ENCODE data around the gene LBHD1. TPM values are rescaled to one million over a fixed set of nuclear protein-coding genes. Genes with fewer than 3 reads are reported as not detected.
"Not testable (repeated sequence)": the region's sequence is repeated elsewhere in the genome, so short reads cannot be mapped to it uniquely, and the experiment has no call there.

The LBHD1 gene
- total RNA-seq, 1 donor, result 7.6 TPM

- Histone ChIP-seq H3K4me2 (ENCODE audit: insufficient read depth, low read length) (peak within 1 kb of the TSS; percentile 98), H4K20me1 (ENCODE audit: insufficient read depth, low read length) (no peaks in the 10 kb centered on the region), H3K27ac (ENCODE audit: low read depth, low read length) (peak within 1 kb of the TSS; percentile 34), H3K27me3 (ENCODE audit: insufficient read depth, low read length) (no peaks in the 10 kb centered on the region), H3K4me3 (ENCODE audit: insufficient read depth, low read length) (peak within 1 kb of the TSS; percentile 75), H3K36me3 (ENCODE audit: insufficient read depth, low read length) (peaks cover 24% of the 10 kb centered on the region), H3K4me1 (ENCODE audit: insufficient read depth, low read length) (peaks cover 29% of the 10 kb centered on the region), H3K79me2 (ENCODE audit: insufficient read depth, low read length) (peaks cover 10% of the 10 kb centered on the region), H2AFZ (ENCODE audit: low read length) (peak within 1 kb of the TSS; percentile 75), H3K9me3 (ENCODE audit: low read depth, low read length) (no peaks in the 10 kb centered on the region)
- DNase-seq (ENCODE audit: insufficient read length, low spot score, missing footprints), result no peak
- no peak for TF ChIP-seq CTCF (IDR thresholded peaks at IDR 0.05; ENCODE audit: extremely low read depth, low read depth, low read length)
These were observed 35.3 kb upstream of the LBHD1 start, which contains the start of the genes BSCL2 and GNG3 for GRCh38 chr11:62707277-62707861. Gene BSCL2 (minus strand): TSS chr11:62707424. CDS start chr11:62707195, 229 bp downstream. Gene GNG3 (plus strand): TSS chr11:62707676. CDS start chr11:62708296, 620 bp downstream.

GRCh38 chr11:62706850-62707247, 34.8 kb upstream of the LBHD1 start:
- Histone ChIP-seq H3K4me3 (ENCODE audit: insufficient read depth, low read length) (peak overlapping the region; percentile 75), H3K27ac (ENCODE audit: low read depth, low read length) (no peak overlapping the region), H3K4me2 (ENCODE audit: insufficient read depth, low read length) (peak overlapping the region; percentile 98), H3K27me3 (ENCODE audit: insufficient read depth, low read length) (no peaks in the 10 kb centered on the region), H3K9me3 (ENCODE audit: low read depth, low read length) (no peaks in the 10 kb centered on the region), H2AFZ (ENCODE audit: low read length) (no peak overlapping the region), H3K4me1 (ENCODE audit: insufficient read depth, low read length) (peaks cover 29% of the 10 kb centered on the region), H4K20me1 (ENCODE audit: insufficient read depth, low read length) (no peaks in the 10 kb centered on the region), H3K36me3 (ENCODE audit: insufficient read depth, low read length) (peaks cover 22% of the 10 kb centered on the region), H3K79me2 (ENCODE audit: insufficient read depth, low read length) (peaks cover 10% of the 10 kb centered on the region)
- no peak for TF ChIP-seq CTCF (IDR thresholded peaks at IDR 0.05; ENCODE audit: extremely low read depth, low read depth, low read length)
- DNase-seq (ENCODE audit: insufficient read length, low spot score, missing footprints), result no peak

GRCh38 chr11:62705880-62706849, 34.1 kb upstream of the LBHD1 start:
- peak; percentile 97 for DNase-seq (ENCODE audit: insufficient read length, low spot score, missing footprints)
- H4K20me1 ChIP-seq (ENCODE audit: insufficient read depth, low read length), result no peaks in the 10 kb centered on the region
- H3K4me3 ChIP-seq (ENCODE audit: insufficient read depth, low read length), result peak overlapping the region; percentile 75
- peaks cover 29% of the 10 kb centered on the region for H3K4me1 ChIP-seq (ENCODE audit: insufficient read depth, low read length)
- TF ChIP-seq CTCF (IDR thresholded peaks at IDR 0.05; ENCODE audit: extremely low read depth, low read depth, low read length), result no peak
- H2AFZ ChIP-seq (ENCODE audit: low read length), result peak overlapping the region; percentile 81
- H3K9me3 ChIP-seq (ENCODE audit: low read depth, low read length), result no peaks in the 10 kb centered on the region
- peaks cover 10% of the 10 kb centered on the region for H3K79me2 ChIP-seq (ENCODE audit: insufficient read depth, low read length)
- no peaks in the 10 kb centered on the region for H3K27me3 ChIP-seq (ENCODE audit: insufficient read depth, low read length)
- H3K27ac ChIP-seq (ENCODE audit: low read depth, low read length), result peak overlapping the region; percentile 89
- H3K36me3 ChIP-seq (ENCODE audit: insufficient read depth, low read length), result peaks cover 22% of the 10 kb centered on the region
- H3K4me2 ChIP-seq (ENCODE audit: insufficient read depth, low read length), result peak overlapping the region; percentile 98

GRCh38 chr11:62705413-62705812, 33.3 kb upstream of the LBHD1 start:
- peak overlapping the region; percentile 75 for H3K4me3 ChIP-seq (ENCODE audit: insufficient read depth, low read length)
- no peaks in the 10 kb centered on the region for H3K9me3 ChIP-seq (ENCODE audit: low read depth, low read length)
- H4K20me1 ChIP-seq (ENCODE audit: insufficient read depth, low read length), result no peaks in the 10 kb centered on the region
- peaks cover 10% of the 10 kb centered on the region for H3K79me2 ChIP-seq (ENCODE audit: insufficient read depth, low read length)
- peak overlapping the region; percentile 89 for H3K27ac ChIP-seq (ENCODE audit: low read depth, low read length)
- TF ChIP-seq CTCF (IDR thresholded peaks at IDR 0.05; ENCODE audit: extremely low read depth, low read depth, low read length), result no peak
- peak overlapping the region; percentile 81 for H2AFZ ChIP-seq (ENCODE audit: low read length)
- peaks cover 29% of the 10 kb centered on the region for H3K4me1 ChIP-seq (ENCODE audit: insufficient read depth, low read length)
- H3K4me2 ChIP-seq (ENCODE audit: insufficient read depth, low read length), result peak overlapping the region; percentile 98
- DNase-seq (ENCODE audit: insufficient read length, low spot score, missing footprints), result peak; percentile 36
- peaks cover 17% of the 10 kb centered on the region for H3K36me3 ChIP-seq (ENCODE audit: insufficient read depth, low read length)
- no peaks in the 10 kb centered on the region for H3K27me3 ChIP-seq (ENCODE audit: insufficient read depth, low read length)

GRCh38 chr11:62703921-62704320, 31.9 kb upstream of the LBHD1 start:
- Histone ChIP-seq H3K36me3 (ENCODE audit: insufficient read depth, low read length) (peaks cover 13% of the 10 kb centered on the region), H3K4me1 (ENCODE audit: insufficient read depth, low read length) (peaks cover 17% of the 10 kb centered on the region)
- not testable (repeated sequence) for H3K79me2 ChIP-seq (ENCODE audit: insufficient read depth, low read length); H4K20me1 ChIP-seq (ENCODE audit: insufficient read depth, low read length); H2AFZ ChIP-seq (ENCODE audit: low read length); H3K4me2 ChIP-seq (ENCODE audit: insufficient read depth, low read length); DNase-seq (ENCODE audit: insufficient read length, low spot score, missing footprints); H3K27me3 ChIP-seq (ENCODE audit: insufficient read depth, low read length); H3K27ac ChIP-seq (ENCODE audit: low read depth, low read length); H3K4me3 ChIP-seq (ENCODE audit: insufficient read depth, low read length); H3K9me3 ChIP-seq (ENCODE audit: low read depth, low read length)

All from osteoblast (primary cell).